PC-3 (cell line): ENCODE measurements around the gene PGBD5.

Source experiments
- CTCF ChIP-seq: fragments of 300-600 bp; sonication (generic); conservative IDR thresholded peaks from 2 replicates; pipeline ENCODE4 v1.5.1; 2017; ENCODE audit warnings: antibody characterized with exemption, low read depth, mild to moderate bottlenecking, low read length
- EZH2 ChIP-seq: fragments of 300-600 bp; sonication (generic); IDR thresholded peaks from one replicate; pipeline ENCODE4 v1.6.1; 2017; ENCODE audit warnings: antibody characterized with exemption, mild to moderate bottlenecking, low read length; ENCODE audit not compliant: unreplicated experiment
- EZH2phosphoT487 ChIP-seq: fragments of 300-600 bp; sonication (generic); IDR thresholded peaks from 2 replicates; pipeline ENCODE4 v1.6.1; 2018; ENCODE audit warnings: mild to moderate bottlenecking, antibody characterized with exemption, low read length, borderline replicate concordance

GRCh38 chr1:230396966-230397365 is 29.2 kb downstream of the PGBD5 start:
- TF ChIP-seq EZH2phosphoT487 (no peak), CTCF (no peak), EZH2 (no peak)
